ENCODE data around the gene FNTB. TPM values are rescaled to one million over a fixed set of nuclear protein-coding genes. Genes with fewer than 3 reads are reported as not detected.

Gene FNTB
- total RNA-seq, 2 donors from 2014 or later = 17.2 to 21.3 TPM

DNA sequence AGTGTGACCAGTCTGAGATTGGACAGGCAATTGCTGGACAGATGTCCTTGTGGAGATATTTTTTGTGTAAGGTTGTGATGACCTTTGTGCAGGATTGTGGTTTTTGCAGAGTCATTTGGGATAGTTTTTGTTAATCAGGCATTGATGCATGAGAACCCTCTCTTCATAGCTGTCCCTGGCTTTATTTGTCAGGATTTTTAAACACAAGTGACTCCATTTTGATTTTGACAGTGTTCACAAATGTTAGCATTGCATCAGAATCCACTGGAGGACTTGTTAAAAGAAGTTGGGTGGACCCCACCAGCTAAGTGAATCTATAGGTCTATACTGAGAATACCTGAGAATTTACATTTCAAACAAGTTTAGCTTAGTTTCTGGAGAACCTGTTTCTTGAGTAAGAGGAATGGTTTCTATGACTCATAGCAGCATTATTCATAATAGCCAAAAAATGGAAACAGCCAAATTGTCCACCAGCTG, 11.8 kb downstream of the FNTB start:
- H3K4me1 ChIP-seq (ENCODE audit: control insufficient read depth, insufficient read depth, low read length) = no peaks in the 10 kb centered on the region
- no peak overlapping the region for H3K4me3 Mint-ChIP-seq
- no peak overlapping the region for H3K4me3 ChIP-seq (ENCODE audit: low read length)
- no peak for DNase-seq
- no peaks in the 10 kb centered on the region for H3K27me3 ChIP-seq (ENCODE audit: control insufficient read depth, insufficient read depth, low read length, poor library complexity, severe bottlenecking)
- no peaks in the 10 kb centered on the region for H3K27me3 Mint-ChIP-seq (ENCODE audit: insufficient read depth)
- H3K27ac ChIP-seq (ENCODE audit: low read depth, low read length) = no peak overlapping the region
- H3K9ac ChIP-seq (ENCODE audit: extremely low read depth, low read length, poor library complexity, severe bottlenecking) = no peak overlapping the region
- no peaks in the 10 kb centered on the region for H3K36me3 ChIP-seq (ENCODE audit: control insufficient read depth, insufficient read depth, low read length)
- peaks cover 2% of the 10 kb centered on the region for H3K36me3 Mint-ChIP-seq (ENCODE audit: low read depth)
- peaks cover 12% of the 10 kb centered on the region for H3K4me1 Mint-ChIP-seq
- TF ChIP-seq, protein P1, sequence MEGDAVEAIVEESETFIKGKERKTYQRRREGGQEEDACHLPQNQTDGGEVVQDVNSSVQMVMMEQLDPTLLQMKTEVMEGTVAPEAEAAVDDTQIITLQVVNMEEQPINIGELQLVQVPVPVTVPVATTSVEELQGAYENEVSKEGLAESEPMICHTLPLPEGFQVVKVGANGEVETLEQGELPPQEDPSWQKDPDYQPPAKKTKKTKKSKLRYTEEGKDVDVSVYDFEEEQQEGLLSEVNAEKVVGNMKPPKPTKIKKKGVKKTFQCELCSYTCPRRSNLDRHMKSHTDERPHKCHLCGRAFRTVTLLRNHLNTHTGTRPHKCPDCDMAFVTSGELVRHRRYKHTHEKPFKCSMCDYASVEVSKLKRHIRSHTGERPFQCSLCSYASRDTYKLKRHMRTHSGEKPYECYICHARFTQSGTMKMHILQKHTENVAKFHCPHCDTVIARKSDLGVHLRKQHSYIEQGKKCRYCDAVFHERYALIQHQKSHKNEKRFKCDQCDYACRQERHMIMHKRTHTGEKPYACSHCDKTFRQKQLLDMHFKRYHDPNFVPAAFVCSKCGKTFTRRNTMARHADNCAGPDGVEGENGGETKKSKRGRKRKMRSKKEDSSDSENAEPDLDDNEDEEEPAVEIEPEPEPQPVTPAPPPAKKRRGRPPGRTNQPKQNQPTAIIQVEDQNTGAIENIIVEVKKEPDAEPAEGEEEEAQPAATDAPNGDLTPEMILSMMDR (conservative IDR thresholded peaks at IDR 0.05) = no peak
- H3K27ac Mint-ChIP-seq = no peak overlapping the region
- no peaks in the 10 kb centered on the region for H3K9me3 ChIP-seq (ENCODE audit: control insufficient read depth, low read length)
- no peaks in the 10 kb centered on the region for H3K9me3 Mint-ChIP-seq

DNA sequence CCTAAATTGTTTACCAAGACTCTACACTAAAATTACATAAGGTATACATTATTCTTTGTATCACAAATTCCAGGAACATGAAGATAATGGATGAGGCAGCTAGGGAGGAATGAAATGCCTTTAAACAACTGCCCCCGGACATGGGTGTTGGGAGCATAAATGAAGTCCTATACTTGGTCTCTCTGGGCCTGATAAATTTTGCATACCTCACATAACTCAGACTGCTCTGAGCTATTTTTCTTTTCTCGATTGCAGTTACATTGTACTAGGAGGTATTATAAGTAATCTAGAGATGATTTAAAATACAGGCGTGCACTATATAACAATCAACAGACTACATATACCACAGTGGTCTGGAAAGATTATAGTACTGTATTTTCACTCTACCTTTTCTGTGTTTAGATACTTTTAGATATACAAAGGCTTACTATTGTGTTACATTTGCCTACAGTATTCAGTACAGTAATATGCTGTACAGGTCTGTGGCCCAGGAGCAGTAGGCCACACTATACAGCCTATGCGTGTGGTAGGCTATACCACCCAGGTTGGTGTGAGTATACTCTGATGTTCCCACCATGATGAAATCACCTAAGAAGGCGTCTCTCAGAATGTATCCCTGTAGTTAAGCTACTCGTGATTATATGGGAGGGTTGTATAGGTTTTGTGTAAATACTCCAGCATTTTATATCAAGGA, 14.3 kb downstream of the FNTB start:
- H3K36me3 Mint-ChIP-seq (ENCODE audit: low read depth) = peaks cover 5% of the 10 kb centered on the region
- no peak overlapping the region for H3K27ac Mint-ChIP-seq
- peaks cover 14% of the 10 kb centered on the region for H3K4me1 Mint-ChIP-seq
- Histone ChIP-seq H3K4me1 (ENCODE audit: control insufficient read depth, insufficient read depth, low read length) (no peaks in the 10 kb centered on the region), H3K27me3 (ENCODE audit: control insufficient read depth, insufficient read depth, low read length, poor library complexity, severe bottlenecking) (no peaks in the 10 kb centered on the region), H3K27ac (ENCODE audit: low read depth, low read length) (no peak overlapping the region), H3K9me3 (ENCODE audit: control insufficient read depth, low read length) (no peaks in the 10 kb centered on the region), H3K9ac (ENCODE audit: extremely low read depth, low read length, poor library complexity, severe bottlenecking) (no peak overlapping the region), H3K36me3 (ENCODE audit: control insufficient read depth, insufficient read depth, low read length) (no peaks in the 10 kb centered on the region), H3K4me3 (ENCODE audit: low read length) (no peak overlapping the region)
- DNase-seq = no peak
- no peaks in the 10 kb centered on the region for H3K9me3 Mint-ChIP-seq
- 96 to 100% methylated on average over 1 to 4 of the region's 6 CpGs for WGBS, 2 experiments (ENCODE audit: insufficient coverage in 1 of 2, insufficient read length in 1 of 2)
- no peak overlapping the region for H3K4me3 Mint-ChIP-seq
- TF ChIP-seq, protein P1 (conservative IDR thresholded peaks at IDR 0.05) = no peak
- H3K27me3 Mint-ChIP-seq (ENCODE audit: insufficient read depth) = no peaks in the 10 kb centered on the region

DNA sequence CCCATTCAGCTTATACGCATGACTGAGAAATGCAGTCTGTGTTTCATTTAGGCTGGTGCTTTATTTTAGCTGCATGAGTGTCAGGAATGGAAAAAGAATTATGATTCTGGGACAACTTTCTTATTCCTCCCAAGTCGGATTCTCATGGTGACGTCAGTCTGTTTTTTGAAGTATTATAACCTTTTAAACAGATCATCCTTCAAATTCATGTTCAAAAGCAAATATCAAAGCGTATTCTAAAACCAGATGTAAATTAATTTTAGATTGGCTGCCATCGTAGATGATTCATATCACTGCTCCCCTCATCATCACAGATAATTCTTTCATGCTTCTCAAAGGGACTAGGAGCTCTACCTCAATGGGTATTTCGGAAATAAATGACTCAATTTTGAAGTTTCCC, 15.0 kb downstream of the FNTB start:
- Mint-ChIP-seq H3K27me3 (ENCODE audit: insufficient read depth) (no peaks in the 10 kb centered on the region), H3K9me3 (no peaks in the 10 kb centered on the region), H3K4me3 (no peak overlapping the region), H3K27ac (no peak overlapping the region), H3K36me3 (ENCODE audit: low read depth) (peaks cover 5% of the 10 kb centered on the region), H3K4me1 (peaks cover 14% of the 10 kb centered on the region)
- no peaks in the 10 kb centered on the region for H3K9me3 ChIP-seq (ENCODE audit: control insufficient read depth, low read length)
- H3K4me1 ChIP-seq (ENCODE audit: control insufficient read depth, insufficient read depth, low read length) = no peaks in the 10 kb centered on the region
- no peak for DNase-seq
- H3K27ac ChIP-seq (ENCODE audit: low read depth, low read length) = no peak overlapping the region
- no peaks in the 10 kb centered on the region for H3K27me3 ChIP-seq (ENCODE audit: control insufficient read depth, insufficient read depth, low read length, poor library complexity, severe bottlenecking)
- H3K36me3 ChIP-seq (ENCODE audit: control insufficient read depth, insufficient read depth, low read length) = no peaks in the 10 kb centered on the region
- TF ChIP-seq, protein P1 (conservative IDR thresholded peaks at IDR 0.05) = no peak
- no peak overlapping the region for H3K9ac ChIP-seq (ENCODE audit: extremely low read depth, low read length, poor library complexity, severe bottlenecking)
- WGBS, 2 experiments (ENCODE audit: insufficient coverage in 1 of 2, insufficient read length in 1 of 2) = 94 to 100% methylated on average over 3 to 6 of the region's 6 CpGs
- H3K4me3 ChIP-seq (ENCODE audit: low read length) = no peak overlapping the region

Data from endodermal cell (in vitro differentiated cells).